T-helper 2 cell (primary cell): Measurements from ENCODE around the gene KRT15.
"Not testable (repeated sequence)": the region's sequence is repeated elsewhere in the genome, so short reads cannot be mapped to it uniquely, and the experiment has no call there.

Experiments used
- DNase-seq, 5 experiments: peaks; one replicate each; pipeline versions ENCODE4 v3.0.0 to v3.0.0-alpha.2; 2012 to 2022

The KRT15 gene

GRCh38 chr17:41542786-41543185, 24.1 kb upstream of the KRT15 start:
- not testable (repeated sequence) for DNase-seq

- DNase-seq: no peak
Observed at GRCh38 chr17:41542357-41542756, 23.7 kb upstream of the KRT15 start.

- DNase-seq: no peak
Observed at GRCh38 chr17:41540921-41541625, 22.4 kb upstream of the KRT15 start.

GRCh38 chr17:41539979-41540701, 21.4 kb upstream of the KRT15 start:
- no peak for DNase-seq

- DNase-seq: no peak
Observed at GRCh38 chr17:41539071-41539492, 20.4 kb upstream of the KRT15 start.

- no peak for DNase-seq
Observed at GRCh38 chr17:41538565-41538991, 19.9 kb upstream of the KRT15 start.

GRCh38 chr17:41537990-41538389, 19.3 kb upstream of the KRT15 start:
- no peak for DNase-seq

GRCh38 chr17:41537614-41537954, 18.9 kb upstream of the KRT15 start:
- no peak for DNase-seq

- DNase-seq: no peak
Observed at GRCh38 chr17:41536741-41537613, 18.3 kb upstream of the KRT15 start.

- DNase-seq: no peak
Observed at GRCh38 chr17:41535764-41536481, 17.2 kb upstream of the KRT15 start.

- DNase-seq: no peak
Observed at GRCh38 chr17:41534899-41535546, 16.3 kb upstream of the KRT15 start.

GRCh38 chr17:41533613-41534012, 14.9 kb upstream of the KRT15 start:
- no peak for DNase-seq

GRCh38 chr17:41532947-41533570, 14.4 kb upstream of the KRT15 start:
- DNase-seq: no peak

- DNase-seq: no peak
Observed at GRCh38 chr17:41531993-41532392, 13.3 kb upstream of the KRT15 start.

- DNase-seq: no peak
Observed at GRCh38 chr17:41530062-41531048, 11.7 kb upstream of the KRT15 start.

- no peak for DNase-seq
Observed at GRCh38 chr17:41529491-41529915, 10.8 kb upstream of the KRT15 start.

- no peak for DNase-seq
Observed at GRCh38 chr17:41528959-41529353, 10.3 kb upstream of the KRT15 start.

- no peak for DNase-seq
Observed at GRCh38 chr17:41527063-41528023, 8.7 kb upstream of the KRT15 start.

GRCh38 chr17:41524261-41524660, 5.6 kb upstream of the KRT15 start:
- no peak for DNase-seq
